Renal pelvis (tissue), 12 donors: ENCODE results near the gene ROBO2. TPM values are rescaled to one million over a fixed set of nuclear protein-coding genes. Genes with fewer than 3 reads are reported as not detected.
A peak's percentile ranks its signal among the peaks of the same experiment; 100 is the strongest.

Source experiments
- DNase-seq: peaks from one replicate; pipeline ENCODE4 v3.0.0-alpha.2; 2013
- long read RNA-seq, 16 experiments: transcript quantifications; one replicate each; lab custom pipeline, GENCODE V29; 2026
- polyA plus RNA-seq, 3 donors: library from polyadenylated mRNA; unstranded; fragments of 120-200 nt; gene quantifications; one replicate each; pipeline ENCODE4 v1.2.1, GENCODE V29; 2013; ENCODE audit not compliant: insufficient read length in 3 of 3

The ROBO2 gene, protein sequence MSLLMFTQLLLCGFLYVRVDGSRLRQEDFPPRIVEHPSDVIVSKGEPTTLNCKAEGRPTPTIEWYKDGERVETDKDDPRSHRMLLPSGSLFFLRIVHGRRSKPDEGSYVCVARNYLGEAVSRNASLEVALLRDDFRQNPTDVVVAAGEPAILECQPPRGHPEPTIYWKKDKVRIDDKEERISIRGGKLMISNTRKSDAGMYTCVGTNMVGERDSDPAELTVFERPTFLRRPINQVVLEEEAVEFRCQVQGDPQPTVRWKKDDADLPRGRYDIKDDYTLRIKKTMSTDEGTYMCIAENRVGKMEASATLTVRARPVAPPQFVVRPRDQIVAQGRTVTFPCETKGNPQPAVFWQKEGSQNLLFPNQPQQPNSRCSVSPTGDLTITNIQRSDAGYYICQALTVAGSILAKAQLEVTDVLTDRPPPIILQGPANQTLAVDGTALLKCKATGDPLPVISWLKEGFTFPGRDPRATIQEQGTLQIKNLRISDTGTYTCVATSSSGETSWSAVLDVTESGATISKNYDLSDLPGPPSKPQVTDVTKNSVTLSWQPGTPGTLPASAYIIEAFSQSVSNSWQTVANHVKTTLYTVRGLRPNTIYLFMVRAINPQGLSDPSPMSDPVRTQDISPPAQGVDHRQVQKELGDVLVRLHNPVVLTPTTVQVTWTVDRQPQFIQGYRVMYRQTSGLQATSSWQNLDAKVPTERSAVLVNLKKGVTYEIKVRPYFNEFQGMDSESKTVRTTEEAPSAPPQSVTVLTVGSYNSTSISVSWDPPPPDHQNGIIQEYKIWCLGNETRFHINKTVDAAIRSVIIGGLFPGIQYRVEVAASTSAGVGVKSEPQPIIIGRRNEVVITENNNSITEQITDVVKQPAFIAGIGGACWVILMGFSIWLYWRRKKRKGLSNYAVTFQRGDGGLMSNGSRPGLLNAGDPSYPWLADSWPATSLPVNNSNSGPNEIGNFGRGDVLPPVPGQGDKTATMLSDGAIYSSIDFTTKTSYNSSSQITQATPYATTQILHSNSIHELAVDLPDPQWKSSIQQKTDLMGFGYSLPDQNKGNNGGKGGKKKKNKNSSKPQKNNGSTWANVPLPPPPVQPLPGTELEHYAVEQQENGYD (N-terminal part only)
- polyA plus RNA-seq = 100 to 1,000 TPM in 1 of 3 donors, 10 to 100 TPM in 2; 82.8 to 101 (median 88.0) TPM
- long read RNA-seq, donor 1, full-length matches to known transcripts = 3 of 18 reads
- long read RNA-seq, donor 1, partial matches to known transcripts = 15 of 18 reads
- long read RNA-seq, donor 1, other reads (novel, unspliced or antisense) = 0 of 18 reads
- long read RNA-seq, donor 2, full-length matches to known transcripts = 4 of 36 reads
- long read RNA-seq, donor 2, partial matches to known transcripts = 32 of 36 reads
- long read RNA-seq, donor 2, other reads (novel, unspliced or antisense) = 0 of 36 reads
- long read RNA-seq, donor 3, full-length matches to known transcripts = 1 of 28 reads
- long read RNA-seq, donor 3, partial matches to known transcripts = 27 of 28 reads
- long read RNA-seq, donor 3, other reads (novel, unspliced or antisense) = 0 of 28 reads
- long read RNA-seq, donor 4, partial matches to known transcripts = 6 of 7 reads
- long read RNA-seq, donor 4, other reads (novel, unspliced or antisense) = 0 of 7 reads
- long read RNA-seq, donor 5, partial matches to known transcripts = 13 of 13 reads
- long read RNA-seq, donor 5, other reads (novel, unspliced or antisense) = 0 of 13 reads
- long read RNA-seq, donor 6, partial matches to known transcripts = 44 of 46 reads
- long read RNA-seq, donor 6, other reads (novel, unspliced or antisense) = 0 of 46 reads
- long read RNA-seq, donor 7, partial matches to known transcripts = 25 of 26 reads
- long read RNA-seq, donor 7, other reads (novel, unspliced or antisense) = 0 of 26 reads
- long read RNA-seq, donor 8, full-length matches to known transcripts = 5 of 40 reads
- long read RNA-seq, donor 8, partial matches to known transcripts = 35 of 40 reads
- long read RNA-seq, donor 8, other reads (novel, unspliced or antisense) = 0 of 40 reads
- long read RNA-seq, donor 9, full-length matches to known transcripts = 5 of 54 reads
- long read RNA-seq, donor 9, partial matches to known transcripts = 49 of 54 reads
- long read RNA-seq, donor 9, other reads (novel, unspliced or antisense) = 0 of 54 reads
- long read RNA-seq, donor 10, partial matches to known transcripts = 61 of 62 reads
- long read RNA-seq, donor 10, other reads (novel, unspliced or antisense) = 0 of 62 reads
- long read RNA-seq, donor 11, full-length matches to known transcripts = 3 of 23 reads
- long read RNA-seq, donor 11, partial matches to known transcripts = 20 of 23 reads
- long read RNA-seq, donor 11, other reads (novel, unspliced or antisense) = 0 of 23 reads
- long read RNA-seq, donor 12, full-length matches to known transcripts = 3 of 57 reads
- long read RNA-seq, donor 12, partial matches to known transcripts = 54 of 57 reads
- long read RNA-seq, donor 12, other reads (novel, unspliced or antisense) = 0 of 57 reads
- long read RNA-seq, donor 13, full-length matches to known transcripts = 1 of 14 reads
- long read RNA-seq, donor 13, partial matches to known transcripts = 13 of 14 reads
- long read RNA-seq, donor 13, other reads (novel, unspliced or antisense) = 0 of 14 reads
- long read RNA-seq, donor 14 = 0 reads
- long read RNA-seq, donor 15, partial matches to known transcripts = 41 of 42 reads
- long read RNA-seq, donor 15, other reads (novel, unspliced or antisense) = 0 of 42 reads
- long read RNA-seq, donor 16, full-length matches to known transcripts = 2 of 28 reads
- long read RNA-seq, donor 16, partial matches to known transcripts = 26 of 28 reads
- long read RNA-seq, donor 16, other reads (novel, unspliced or antisense) = 0 of 28 reads

DNA sequence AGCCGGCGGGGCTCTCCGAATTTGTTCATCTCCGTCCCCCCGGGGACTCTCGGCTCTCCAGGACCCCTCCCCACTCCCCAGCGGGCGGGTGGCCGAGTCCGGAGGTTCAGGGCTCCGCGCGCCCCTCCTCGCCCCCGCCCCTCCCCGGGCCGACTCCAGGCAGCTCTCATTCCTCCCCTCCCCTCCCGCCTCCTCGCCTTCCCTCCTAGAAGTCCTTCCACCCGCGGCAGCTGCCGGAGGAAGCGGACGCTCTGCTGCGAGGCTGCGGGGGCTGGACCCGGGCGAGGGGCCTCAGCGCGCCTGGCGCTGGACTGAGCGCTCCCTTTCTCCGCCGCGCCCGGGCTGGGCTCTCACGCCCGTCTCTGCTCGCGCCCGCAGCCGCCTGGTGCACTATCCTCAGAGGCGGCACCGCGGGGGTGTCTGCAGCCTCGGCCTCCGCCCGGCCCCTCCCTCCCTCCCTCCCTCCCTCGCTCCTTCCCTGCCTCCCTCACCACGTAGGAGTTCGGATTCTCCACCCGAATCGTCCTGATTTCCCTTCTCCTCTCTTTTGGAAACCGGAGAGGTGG lies at the start of gene ROBO2:
TSS of gene ROBO2 (plus strand) at position 494 of the 566 bp plus-strand sequence. CDS start 687 bp downstream, outside the sequence.
- peak; percentile 84 for DNase-seq

DNA sequence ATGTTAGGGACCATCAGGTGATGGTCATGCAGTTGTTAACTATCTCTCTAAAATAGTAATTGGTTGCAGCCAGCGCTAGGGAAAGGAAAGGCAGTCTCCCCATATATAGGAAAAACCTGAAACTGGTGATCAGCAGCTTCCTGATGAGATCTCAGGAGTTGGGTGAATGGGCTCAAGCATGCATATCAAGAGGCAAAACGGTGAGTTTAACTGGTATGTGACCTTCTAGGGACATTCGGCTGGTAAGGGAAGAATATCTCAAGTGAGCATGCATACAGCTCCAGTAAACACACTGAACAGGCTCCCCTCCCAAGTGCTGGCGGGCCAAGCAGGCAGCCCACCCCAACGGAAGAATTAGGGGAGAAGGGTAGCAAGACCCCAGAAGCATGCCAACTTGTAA lies 49.3 kb upstream of the ROBO2 start:
- no peak for DNase-seq

DNA sequence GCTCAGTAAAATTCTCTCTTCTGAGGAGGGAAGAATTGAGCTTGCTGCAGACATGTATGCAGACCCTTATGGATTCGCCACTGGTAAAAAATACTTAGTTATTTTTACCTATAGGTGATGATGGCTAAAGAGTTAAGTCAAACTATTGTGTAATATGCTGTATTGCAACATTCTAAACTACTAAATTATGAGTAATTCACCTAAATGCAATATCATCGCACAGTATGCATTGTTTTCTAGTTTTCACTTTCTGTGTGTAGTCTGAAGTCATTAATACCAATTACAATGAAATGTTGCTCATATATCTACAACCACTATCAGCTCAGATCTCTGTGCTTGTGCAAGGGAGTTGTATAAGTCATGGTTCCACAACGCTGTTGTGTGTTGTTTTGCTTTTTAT lies 48.7 kb upstream of the ROBO2 start:
- no peak for DNase-seq

DNA sequence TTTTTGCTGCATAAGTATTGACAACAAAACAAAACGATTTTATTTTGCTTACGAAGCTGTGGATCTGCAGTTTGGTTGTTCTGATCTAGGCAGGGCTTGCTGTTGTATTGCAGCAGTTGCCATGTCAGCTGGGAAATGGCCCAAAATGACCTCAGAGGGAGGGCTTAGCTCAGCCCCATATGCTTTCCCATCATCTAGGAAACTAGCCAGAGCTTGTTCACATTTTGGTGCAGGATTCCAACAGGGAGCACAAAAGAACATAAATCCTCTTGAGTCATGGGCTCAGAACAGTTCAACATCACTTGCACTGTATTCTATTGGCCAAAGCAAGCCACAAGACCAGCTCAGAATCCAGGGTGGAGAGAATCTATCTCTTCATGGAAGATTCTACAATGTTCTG lies 42.2 kb upstream of the ROBO2 start:
- DNase-seq = no peak

DNA sequence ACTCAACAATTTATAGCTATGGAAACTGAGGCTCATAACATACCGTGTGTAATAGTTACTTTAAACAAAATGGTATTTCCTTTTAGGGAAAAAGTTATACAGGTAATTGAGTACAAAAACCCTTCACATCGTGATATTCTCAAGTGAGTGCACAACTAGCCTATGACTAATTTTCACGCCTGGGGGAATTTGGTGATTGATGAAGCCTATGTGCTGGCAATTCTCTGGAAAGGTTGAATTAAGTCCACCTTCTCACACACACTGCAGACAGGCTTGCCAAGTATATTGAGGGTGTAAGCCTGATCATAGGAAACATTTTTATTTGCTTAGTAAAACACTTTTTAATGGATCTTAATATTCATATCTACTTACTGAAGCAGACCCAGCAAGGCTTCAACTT lies 41.3 kb upstream of the ROBO2 start:
- no peak for DNase-seq

DNA sequence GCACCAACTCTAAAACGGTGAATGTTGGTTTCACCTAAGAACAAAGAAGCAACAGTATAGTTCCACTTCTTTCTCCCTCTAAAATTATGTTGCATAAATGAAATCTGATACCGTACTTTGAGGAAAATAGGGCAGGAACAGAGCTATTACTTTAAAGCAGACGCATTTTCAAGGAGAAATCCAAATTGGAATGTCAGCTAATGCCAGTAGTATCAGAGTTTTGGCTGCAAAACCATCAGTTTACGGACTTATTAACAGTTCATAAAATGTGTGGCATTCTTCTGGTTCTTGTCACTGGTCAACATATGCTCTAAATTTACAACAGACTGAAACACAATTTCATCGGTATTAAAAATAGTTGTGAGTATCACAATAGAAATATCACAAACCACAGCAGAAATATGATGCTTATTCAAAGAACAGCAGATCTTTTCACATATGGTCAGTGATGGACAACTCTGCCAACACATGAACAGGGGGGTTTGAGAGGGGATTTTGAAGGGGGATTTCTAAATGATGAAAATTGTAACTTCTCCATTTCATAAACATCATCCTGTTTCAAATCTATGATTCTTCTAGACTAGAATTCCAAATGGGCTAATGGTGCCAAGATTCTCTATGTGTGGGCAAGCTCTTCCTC lies 38.7 kb upstream of the ROBO2 start:
- no peak for DNase-seq

DNA sequence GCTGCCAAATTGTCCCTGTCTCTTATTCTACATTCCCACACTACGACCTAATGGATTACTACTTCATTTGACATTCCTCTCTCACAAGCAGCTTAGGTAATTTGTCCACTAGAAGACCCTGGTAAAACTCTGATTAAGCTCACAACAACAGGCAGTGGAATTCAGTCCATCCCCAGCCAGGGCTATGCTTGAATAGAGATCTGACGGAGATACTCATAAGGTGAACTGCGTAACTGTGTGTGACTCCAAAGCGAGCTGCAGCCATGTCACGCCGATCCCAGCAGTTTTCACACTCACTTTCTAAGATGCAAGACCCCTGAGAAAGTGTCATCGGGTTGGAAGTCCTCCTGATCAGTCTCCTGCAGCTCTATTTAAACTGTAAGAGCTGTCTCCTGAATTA lies 25.7 kb upstream of the ROBO2 start:
- DNase-seq = no peak

DNA sequence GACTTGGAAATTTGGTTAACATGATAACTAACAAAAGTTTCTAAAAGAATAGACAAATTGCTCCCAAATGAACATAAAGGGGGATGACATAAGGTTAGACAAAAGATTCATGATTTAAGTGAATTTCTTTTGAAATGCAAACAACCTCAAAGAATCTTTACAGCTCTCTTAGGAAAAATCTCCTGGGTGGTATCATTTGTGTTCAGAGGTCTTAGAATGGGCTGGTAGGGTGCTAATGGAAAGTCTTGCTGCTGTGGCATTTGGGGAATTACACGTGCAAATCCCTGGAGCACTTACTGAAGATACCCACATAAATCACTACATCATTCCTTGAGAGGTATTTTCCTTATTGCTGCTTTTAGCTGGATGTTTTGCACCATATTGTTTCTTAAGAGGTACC lies 14.4 kb upstream of the ROBO2 start:
- DNase-seq = no peak

DNA sequence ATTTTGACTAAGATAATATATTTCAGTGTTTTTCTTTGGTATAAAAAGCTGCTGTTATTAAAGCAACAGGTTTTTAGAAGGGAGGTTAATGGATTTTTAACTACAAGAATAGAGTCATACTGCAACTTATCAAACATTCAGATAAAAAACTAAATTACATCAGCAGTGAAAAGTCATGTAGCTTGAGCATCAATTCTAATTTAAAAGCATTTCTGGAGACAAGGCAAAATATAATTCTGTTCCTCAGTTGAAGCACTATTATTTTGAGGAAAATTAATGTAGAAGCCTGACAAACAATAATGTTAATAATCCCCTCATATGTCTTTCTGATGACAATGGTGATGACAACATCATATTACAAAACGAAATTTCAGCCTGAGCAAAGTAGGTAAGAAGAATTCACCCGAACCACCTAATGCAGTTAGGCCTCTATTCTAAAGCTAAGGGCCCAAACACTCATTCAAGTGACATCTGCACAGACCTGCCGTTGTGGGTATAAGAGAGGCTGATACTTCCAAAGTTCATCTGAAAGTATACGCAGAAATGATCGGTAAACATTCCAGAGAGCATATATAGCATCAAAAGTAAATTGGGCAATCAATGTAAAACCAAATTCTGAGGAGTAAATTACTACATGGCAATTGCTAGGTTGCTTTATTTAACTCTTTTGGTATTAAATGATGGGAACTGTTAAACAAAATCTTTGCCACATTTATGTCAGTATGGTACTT lies 12.8 kb upstream of the ROBO2 start:
- DNase-seq = no peak

DNA sequence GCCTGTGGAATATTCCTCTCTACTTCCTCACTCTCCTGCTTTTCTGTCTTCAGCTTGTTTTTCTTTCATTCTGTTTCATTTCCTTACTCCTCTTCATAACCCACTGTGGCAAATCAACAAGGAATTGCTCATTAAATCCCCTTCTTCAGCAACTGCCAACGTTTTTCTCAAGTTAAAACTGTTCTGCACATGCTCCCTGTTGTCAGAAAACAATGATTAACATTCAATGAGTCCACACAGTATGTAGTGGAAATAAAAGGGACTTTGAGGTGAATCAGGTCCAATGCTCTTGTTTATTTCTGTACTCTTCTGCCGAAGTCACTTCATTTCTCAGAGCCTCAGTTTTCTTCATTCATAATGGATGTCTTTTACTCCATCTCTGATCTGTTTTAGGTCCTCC lies 11.9 kb upstream of the ROBO2 start:
- no peak for DNase-seq

DNA sequence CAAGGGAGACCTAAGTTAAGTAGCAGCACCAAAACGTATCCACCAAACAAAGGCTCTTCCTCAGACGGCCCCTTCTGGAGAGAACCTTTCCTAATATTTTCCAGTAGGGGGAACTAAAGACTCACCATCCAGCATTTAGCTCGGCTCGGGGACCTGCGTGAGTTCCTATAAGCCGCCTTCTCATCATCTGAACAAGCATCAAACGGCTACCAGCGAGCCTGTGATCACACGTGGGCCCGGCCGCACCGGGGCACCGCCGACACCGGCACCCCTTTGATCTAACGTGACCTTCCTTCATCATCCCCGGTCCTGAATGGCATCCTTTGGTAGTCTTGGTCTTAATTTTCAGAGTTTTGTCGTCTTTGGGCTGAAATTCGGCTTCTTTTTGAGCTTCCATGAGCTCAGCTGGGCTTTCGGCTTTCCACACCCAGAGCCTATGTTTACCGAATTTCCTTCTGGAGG lies 1.4 kb upstream of the ROBO2 start:
- peak; percentile 92 for DNase-seq

DNA sequence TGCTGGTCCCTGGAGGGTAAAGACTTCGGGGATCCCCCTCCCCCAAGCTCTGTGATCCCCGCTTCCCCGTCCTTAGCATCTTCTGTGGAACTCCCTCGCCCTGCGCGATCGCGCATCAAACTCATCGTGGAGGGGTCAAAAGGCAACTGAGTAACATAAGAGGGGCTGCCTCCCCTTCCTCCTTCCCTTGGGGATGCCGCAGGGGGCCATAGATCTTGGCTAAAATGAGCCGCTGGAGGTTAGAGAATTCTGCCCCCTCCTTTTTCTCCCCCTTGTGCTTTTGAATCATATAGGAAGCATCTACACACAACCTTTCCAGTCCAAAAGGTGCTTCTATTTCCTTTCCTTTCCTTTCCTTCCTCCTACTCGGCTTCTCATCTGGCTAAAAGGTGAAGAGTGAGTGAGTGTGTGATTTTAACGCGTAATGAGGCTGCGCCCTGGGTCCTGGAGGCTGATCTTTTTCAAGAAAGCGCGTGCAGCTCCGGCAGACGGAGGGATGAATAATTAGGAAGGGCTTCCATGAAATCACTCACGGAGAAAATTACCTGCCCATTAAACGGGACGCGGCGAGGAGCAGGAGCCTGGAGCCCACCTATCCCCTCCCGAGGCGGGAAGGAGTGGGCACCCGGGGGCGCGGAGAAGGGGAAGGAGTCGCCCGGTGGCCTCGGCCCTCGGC lies 831 bp upstream of the ROBO2 start:
- DNase-seq = peak; percentile 79

DNA sequence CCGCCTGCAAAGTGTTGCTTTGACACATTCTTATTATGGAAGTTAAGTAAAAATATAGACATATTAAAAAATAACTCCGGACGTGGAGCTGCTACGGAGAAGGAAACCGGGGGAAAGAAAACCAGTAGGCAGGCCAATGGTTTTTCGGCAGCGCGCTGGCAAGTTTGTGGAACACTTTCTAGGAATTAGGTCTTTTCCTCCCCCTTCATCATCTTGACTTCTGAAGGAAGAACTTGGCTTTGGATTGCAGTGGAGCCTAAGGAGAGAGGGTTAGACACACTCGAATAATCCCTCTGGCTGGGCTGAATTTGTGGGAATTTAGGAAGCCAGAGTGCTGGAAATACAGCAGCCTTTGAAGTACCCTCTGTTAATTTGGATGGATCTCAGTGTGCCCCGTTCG lies 317 bp downstream of the ROBO2 start:
- DNase-seq = peak; percentile 33

DNA sequence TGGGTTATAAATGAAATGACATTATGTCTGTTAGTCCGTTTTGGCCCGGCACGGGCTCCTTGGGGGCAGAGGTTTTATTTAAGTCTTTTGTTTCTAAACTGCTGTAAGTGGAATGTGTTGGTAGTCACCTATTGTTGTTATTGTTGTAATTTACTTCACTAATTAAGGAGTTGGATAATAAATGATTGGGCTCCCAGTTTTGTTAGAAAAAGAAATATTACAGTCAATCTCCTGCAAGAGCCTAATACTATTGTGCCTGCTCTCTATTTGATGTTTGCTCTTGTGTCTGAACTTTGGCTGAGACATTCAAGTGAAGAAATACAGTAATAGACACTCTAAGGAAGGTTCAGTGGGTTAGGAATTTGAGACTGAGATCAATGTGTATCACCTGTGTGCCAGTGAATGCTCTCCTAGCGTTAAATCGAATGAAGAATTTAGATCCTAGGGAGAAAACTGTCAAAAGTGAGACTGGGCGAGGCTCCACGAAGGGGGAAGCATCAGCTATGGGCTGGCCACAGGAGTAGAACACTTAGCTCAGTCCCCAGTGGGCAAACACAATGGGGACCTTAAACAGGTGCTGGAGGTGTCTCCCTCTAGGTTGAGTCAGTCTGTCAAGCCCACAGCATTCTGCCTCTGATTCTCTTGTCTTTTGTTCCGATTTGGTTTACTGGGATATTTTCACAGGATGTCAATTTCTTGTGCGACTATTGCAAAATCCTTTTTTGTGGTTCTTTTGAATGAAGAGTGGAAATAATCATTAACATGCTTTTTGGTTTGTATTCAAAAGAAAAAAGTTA lies 1.2 kb downstream of the ROBO2 start:
- no peak for DNase-seq

DNA sequence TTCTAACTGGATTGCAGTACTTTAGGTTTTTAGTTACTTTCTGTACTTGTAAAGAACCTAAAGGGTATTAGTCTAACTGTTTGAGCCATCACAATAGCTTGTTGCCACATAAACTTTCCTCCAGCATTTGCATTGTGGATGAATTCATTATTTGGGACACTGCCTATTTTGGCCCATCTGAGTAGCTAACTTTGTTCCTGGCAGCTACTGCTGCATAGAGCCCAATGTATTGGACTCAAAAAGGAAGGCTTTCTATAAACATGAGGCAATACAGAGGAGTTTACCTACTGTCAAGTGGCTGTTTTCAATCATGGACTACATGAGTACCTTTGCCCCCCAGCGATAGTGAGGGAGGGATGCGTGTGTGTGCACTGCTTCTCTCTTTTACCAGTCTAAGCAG lies 1.9 kb downstream of the ROBO2 start:
- DNase-seq = no peak
